Measurements from ENCODE around the gene FNBP1L. TPM values are rescaled to one million over a fixed set of nuclear protein-coding genes. Genes with fewer than 3 reads are reported as not detected.
"Not testable (repeated sequence)": the region's sequence is repeated elsewhere in the genome, so short reads cannot be mapped to it uniquely, and the experiment has no call there.

The FNBP1L gene
- total and polyA plus RNA-seq, 12 donors: 10.7 to 41.4 (median 23.8) TPM

DNA sequence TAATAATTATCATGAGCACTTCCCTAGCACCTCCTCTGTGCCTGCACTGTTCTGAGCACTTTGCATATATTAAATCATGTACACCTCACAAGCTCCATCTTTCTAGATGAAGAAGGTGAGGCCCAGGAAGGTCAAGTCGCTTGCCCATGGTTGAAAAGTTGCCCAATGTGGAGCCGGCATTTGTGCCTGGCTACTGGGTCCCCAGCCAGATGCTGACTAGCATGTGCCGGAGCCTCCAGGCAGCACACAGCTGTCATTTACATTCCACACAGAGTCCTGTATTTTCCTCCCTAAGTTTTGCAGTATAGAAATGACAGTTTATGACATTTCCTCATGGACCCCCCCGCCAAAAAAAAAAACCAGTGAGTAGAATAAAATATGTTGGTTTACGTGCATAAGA is 139.4 kb downstream of the FNBP1L start:
- no peak for ATAC-seq
- Histone ChIP-seq H3K4me3 (no peak overlapping the region), H3K27ac (peak overlapping the region in 1 of 10 donors; percentile 22), H3K4me1 (peaks cover 5 to 81% (median 56%) of the 10 kb centered on the region in 9 donors), H3K36me3 (peaks cover 0 to 84% (median 18%) of the 10 kb centered on the region in 9 donors), H3K9me3 (no peaks in the 10 kb centered on the region), H3K27me3 (no peaks in the 10 kb centered on the region)
- WGBS, 2 donors: 62 to 71% methylated on average over 5 of the region's 5 CpGs
- DNase-seq: no peak
- intact Hi-C loops (cut with DNase I): no loop called here
- TF ChIP-seq, protein P1, sequence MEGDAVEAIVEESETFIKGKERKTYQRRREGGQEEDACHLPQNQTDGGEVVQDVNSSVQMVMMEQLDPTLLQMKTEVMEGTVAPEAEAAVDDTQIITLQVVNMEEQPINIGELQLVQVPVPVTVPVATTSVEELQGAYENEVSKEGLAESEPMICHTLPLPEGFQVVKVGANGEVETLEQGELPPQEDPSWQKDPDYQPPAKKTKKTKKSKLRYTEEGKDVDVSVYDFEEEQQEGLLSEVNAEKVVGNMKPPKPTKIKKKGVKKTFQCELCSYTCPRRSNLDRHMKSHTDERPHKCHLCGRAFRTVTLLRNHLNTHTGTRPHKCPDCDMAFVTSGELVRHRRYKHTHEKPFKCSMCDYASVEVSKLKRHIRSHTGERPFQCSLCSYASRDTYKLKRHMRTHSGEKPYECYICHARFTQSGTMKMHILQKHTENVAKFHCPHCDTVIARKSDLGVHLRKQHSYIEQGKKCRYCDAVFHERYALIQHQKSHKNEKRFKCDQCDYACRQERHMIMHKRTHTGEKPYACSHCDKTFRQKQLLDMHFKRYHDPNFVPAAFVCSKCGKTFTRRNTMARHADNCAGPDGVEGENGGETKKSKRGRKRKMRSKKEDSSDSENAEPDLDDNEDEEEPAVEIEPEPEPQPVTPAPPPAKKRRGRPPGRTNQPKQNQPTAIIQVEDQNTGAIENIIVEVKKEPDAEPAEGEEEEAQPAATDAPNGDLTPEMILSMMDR (IDR thresholded peaks at IDR 0.05): no peak

DNA sequence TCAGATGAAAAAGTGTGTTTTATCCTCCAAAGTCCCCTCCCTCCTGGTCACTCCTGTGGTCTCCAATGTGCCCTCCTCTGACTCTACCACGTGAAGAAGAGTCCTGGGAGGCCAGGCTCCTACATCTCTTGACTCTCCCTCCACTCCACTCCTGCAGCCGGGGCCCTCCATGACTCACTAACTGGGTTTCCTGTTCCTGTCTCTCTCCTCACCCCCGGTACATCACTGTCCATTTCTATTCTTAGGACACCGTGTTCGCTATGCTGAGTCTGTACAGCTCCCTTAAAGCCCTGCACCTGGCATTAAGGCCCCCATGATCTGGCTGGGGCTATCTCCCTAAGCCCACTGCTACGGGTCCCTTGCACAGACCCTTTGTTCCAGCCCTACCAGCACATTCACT is 140.3 kb downstream of the FNBP1L start:
- Histone ChIP-seq H3K27me3 (no peaks in the 10 kb centered on the region), H3K4me1 (peaks cover 5 to 88% (median 64%) of the 10 kb centered on the region in 9 donors), H3K27ac (peak overlapping the region in 3 of 10 donors; percentile 20 to 28 (median 23)), H3K9me3 (no peaks in the 10 kb centered on the region), H3K4me3 (no peak overlapping the region), H3K36me3 (peaks cover 0 to 76% (median 17%) of the 10 kb centered on the region in 9 donors)
- 55 to 77% methylated on average over 6 of the region's 6 CpGs for WGBS, 2 donors
- no peak for DNase-seq
- intact Hi-C loops (cut with DNase I): no loop called here
- TF ChIP-seq, protein P1 (IDR thresholded peaks at IDR 0.05): no peak
- no peak for ATAC-seq

DNA sequence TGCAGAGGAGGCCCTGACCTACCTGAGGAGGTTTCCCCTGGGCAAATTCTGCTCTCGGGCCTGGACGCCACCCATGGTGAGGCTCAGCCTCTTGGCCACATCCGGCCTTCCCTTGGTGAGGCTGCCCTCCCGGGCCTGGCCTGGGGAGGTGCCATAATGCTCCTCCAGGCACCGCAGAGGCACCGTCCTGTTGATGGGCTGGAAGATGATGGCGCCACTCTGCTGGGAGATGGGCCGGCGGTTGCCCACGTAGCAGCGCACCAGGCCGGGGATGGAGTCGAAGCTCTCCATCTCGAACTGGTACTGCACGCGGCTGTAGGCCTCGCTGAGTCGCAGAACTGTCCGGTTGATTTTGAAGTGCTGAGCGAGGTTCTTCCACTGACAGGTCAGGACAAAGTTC is 141.0 kb downstream of the FNBP1L start:
- WGBS, 2 donors: 96 to 98% methylated on average over 20 of the region's 20 CpGs
- TF ChIP-seq, protein P1 (IDR thresholded peaks at IDR 0.05): no peak
- peak overlapping the region in 1 of 10 donors; percentile 28 for H3K27ac ChIP-seq
- H3K36me3 ChIP-seq: peaks cover 0 to 68% (median 14%) of the 10 kb centered on the region in 9 donors
- no peak overlapping the region for H3K4me3 ChIP-seq
- ATAC-seq: no peak
- DNase-seq: no peak
- peaks cover 5 to 88% (median 64%) of the 10 kb centered on the region in 9 donors for H3K4me1 ChIP-seq
- no peaks in the 10 kb centered on the region for H3K9me3 ChIP-seq
- no peaks in the 10 kb centered on the region for H3K27me3 ChIP-seq
- intact Hi-C loops (cut with DNase I): no loop called here

DNA sequence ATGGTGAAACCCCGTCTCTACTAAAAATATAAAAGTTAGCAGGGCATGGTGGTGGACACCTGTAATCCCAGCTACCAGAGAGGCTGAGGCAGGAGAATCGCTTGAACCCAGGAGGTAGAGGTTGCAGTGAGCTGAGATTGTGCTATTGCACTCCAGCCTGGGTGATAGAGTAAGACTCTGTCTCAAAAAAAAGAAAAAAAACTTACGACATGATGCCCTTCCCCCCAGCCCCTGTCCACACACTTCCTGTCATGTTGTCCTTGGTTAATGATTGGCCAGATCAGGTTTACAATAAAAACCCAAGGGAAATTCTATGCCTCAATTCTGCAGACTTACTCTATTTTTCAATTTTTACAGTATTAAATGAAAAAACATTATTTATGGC is 143.4 kb downstream of the FNBP1L start:
- H3K36me3 ChIP-seq: peaks cover 0 to 60% (median 14%) of the 10 kb centered on the region in 9 donors
- peak overlapping the region in 2 of 10 donors; percentile 17 to 66 for H3K27ac ChIP-seq
- H3K4me3 ChIP-seq; ATAC-seq; intact Hi-C loops (cut with DNase I); H3K27me3 ChIP-seq; H3K9me3 ChIP-seq; DNase-seq: not testable (repeated sequence)
- 82 to 88% methylated on average over 3 of the region's 3 CpGs for WGBS, 2 donors
- peaks cover 3 to 92% (median 58%) of the 10 kb centered on the region in 9 donors for H3K4me1 ChIP-seq
